RWPE2 (cell line): Measurements from ENCODE around the gene WDSUB1.

Experiments used
- ATAC-seq: fragments of 200-7000 bp; cut with Tn5 transposase; 3 replicates; pipeline ENCODE4 v1.9.1; 2021; ENCODE audit warnings: low read depth
- DNase-seq: peaks from one replicate; pipeline ENCODE4 v3.0.0-alpha.2; 2020; ENCODE audit warnings: low spot score
- H3K27ac ChIP-seq: fragments of 450-650 bp; 2 replicates; pipeline ENCODE4 v1.5.1; 2017; ENCODE audit warnings: mild to moderate bottlenecking; ENCODE audit not compliant: poor library complexity, severe bottlenecking
- H3K27me3 ChIP-seq: fragments of 250-450 bp; sonication (Bioruptor Pico); 2 replicates; pipeline ENCODE4 v1.5.1; 2021; ENCODE audit warnings: mild to moderate bottlenecking, moderate library complexity; ENCODE audit not compliant: insufficient read depth, poor library complexity, severe bottlenecking
- H3K36me3 ChIP-seq: fragments of 250-450 bp; sonication (Bioruptor Pico); 2 replicates; pipeline ENCODE4 v1.5.1; 2020; ENCODE audit warnings: low read depth, mild to moderate bottlenecking, moderate library complexity
- H3K4me1 ChIP-seq: fragments of 250-450 bp; sonication (Bioruptor Pico); 2 replicates; pipeline ENCODE4 v1.5.1; 2021; ENCODE audit warnings: mild to moderate bottlenecking, moderate library complexity; ENCODE audit not compliant: insufficient read depth, poor library complexity, severe bottlenecking
- H3K4me3 ChIP-seq: fragments of 250-450 bp; sonication (Bioruptor Pico); 2 replicates; pipeline ENCODE4 v1.5.1; 2021; ENCODE audit warnings: mild to moderate bottlenecking, moderate library complexity; ENCODE audit not compliant: severe bottlenecking
- H3K9me3 ChIP-seq: fragments of 250-450 bp; sonication (Bioruptor Pico); 2 replicates; pipeline ENCODE4 v1.5.1; 2021; ENCODE audit warnings: mild to moderate bottlenecking, moderate library complexity; ENCODE audit not compliant: severe bottlenecking
- CTCF ChIP-seq: fragments of 450-650 bp; IDR thresholded peaks from one replicate; pipeline ENCODE4 v1.5.1; 2017; ENCODE audit warnings: mild to moderate bottlenecking, moderate library complexity; ENCODE audit not compliant: poor library complexity, severe bottlenecking

The WDSUB1 gene

GRCh38 chr2:159219394-159219998 lies 67.0 kb downstream of the WDSUB1 start:
- DNase-seq (no peak), ATAC-seq (no peak)
- no peak overlapping the region for H3K4me3 ChIP-seq
- H3K4me1 ChIP-seq: no peaks in the 10 kb centered on the region
- no peaks in the 10 kb centered on the region for H3K27me3 ChIP-seq
- H3K27ac ChIP-seq: no peak overlapping the region
- no peak for TF ChIP-seq CTCF
- H3K36me3 ChIP-seq: peaks cover 59% of the 10 kb centered on the region
- H3K9me3 ChIP-seq: no peaks in the 10 kb centered on the region

- DNase-seq (no peak), ATAC-seq (no peak)
- Histone ChIP-seq H3K4me1 (no peaks in the 10 kb centered on the region), H3K9me3 (no peaks in the 10 kb centered on the region), H3K4me3 (no peak overlapping the region), H3K36me3 (peaks cover 52% of the 10 kb centered on the region), H3K27me3 (no peaks in the 10 kb centered on the region), H3K27ac (no peak overlapping the region)
- TF ChIP-seq CTCF: no peak
These were observed 68.1 kb downstream of the WDSUB1 start for GRCh38 chr2:159218389-159218788.

- ATAC-seq: no peak
- peaks cover 54% of the 10 kb centered on the region for H3K36me3 ChIP-seq
- TF ChIP-seq CTCF: no peak
- H3K4me3 ChIP-seq: no peak overlapping the region
- no peaks in the 10 kb centered on the region for H3K4me1 ChIP-seq
- H3K27me3 ChIP-seq: no peaks in the 10 kb centered on the region
- H3K9me3 ChIP-seq: no peaks in the 10 kb centered on the region
- no peak overlapping the region for H3K27ac ChIP-seq
- no peak for DNase-seq
These were observed 68.8 kb downstream of the WDSUB1 start for GRCh38 chr2:159217676-159218075.

- no peaks in the 10 kb centered on the region for H3K9me3 ChIP-seq
- no peak overlapping the region for H3K27ac ChIP-seq
- no peak for TF ChIP-seq CTCF
- no peak overlapping the region for H3K4me3 ChIP-seq
- ATAC-seq (no peak), DNase-seq (no peak)
- no peaks in the 10 kb centered on the region for H3K27me3 ChIP-seq
- H3K4me1 ChIP-seq: no peaks in the 10 kb centered on the region
- peaks cover 39% of the 10 kb centered on the region for H3K36me3 ChIP-seq
These were observed 71.4 kb downstream of the WDSUB1 start for GRCh38 chr2:159215116-159215515.

GRCh38 chr2:159214325-159214865 lies 72.1 kb downstream of the WDSUB1 start:
- Histone ChIP-seq H3K27ac (no peak overlapping the region), H3K4me3 (no peak overlapping the region), H3K27me3 (no peaks in the 10 kb centered on the region), H3K4me1 (no peaks in the 10 kb centered on the region), H3K9me3 (no peaks in the 10 kb centered on the region), H3K36me3 (peaks cover 32% of the 10 kb centered on the region)
- TF ChIP-seq CTCF: no peak
- ATAC-seq (peak; percentile 54; the same call in 2 of the 3 replicates), DNase-seq (no peak)
